Brain microvascular endothelial cell (primary cell): ENCODE data around the gene ERBB4.

ENCODE experiments used
- DNase-seq: peaks from one replicate; pipeline ENCODE4 v3.0.0-alpha.2; 2020
- H3K27ac ChIP-seq: fragments of 250-450 bp; sonication (Bioruptor Pico); 2 replicates; pipeline ENCODE4 v1.5.1; 2020; ENCODE audit warnings: mild to moderate bottlenecking, moderate library complexity
- H3K27me3 ChIP-seq: fragments of 250-450 bp; sonication (Bioruptor Pico); replicated peaks from 2 replicates; pipeline ENCODE4 v1.5.1; 2020; ENCODE audit warnings: mild to moderate bottlenecking
- H3K36me3 ChIP-seq: fragments of 250-450 bp; sonication (Bioruptor Pico); replicated peaks from 2 replicates; pipeline ENCODE4 v1.5.1; 2020; ENCODE audit warnings: mild to moderate bottlenecking
- H3K4me3 ChIP-seq: 2 replicates; pipeline ENCODE4 v1.5.1; 2011; ENCODE audit warnings: low read depth, mild to moderate bottlenecking, control low read depth, low read length, moderate library complexity
- CTCF ChIP-seq: IDR thresholded peaks from 2 replicates; pipeline ENCODE4 v1.5.1; 2011; ENCODE audit warnings: low read depth, mild to moderate bottlenecking, moderate library complexity, low read length, control low read depth, inconsistent platforms; ENCODE audit errors: missing control alignments
- in situ Hi-C: cut with HindIII; loops from 2 replicates; pipeline ENCODE4 v1.10.0; 2017; ENCODE audit warnings: low sequenced_read_pairs, low pct_ligation_motif_present

Gene ERBB4

GRCh38 chr2:211963969-211964368 is 574.6 kb downstream of the ERBB4 start:
- no peaks in the 10 kb centered on the region for H3K27me3 ChIP-seq
- no peak overlapping the region for H3K27ac ChIP-seq
- no peaks in the 10 kb centered on the region for H3K36me3 ChIP-seq
- in situ Hi-C loops: no loop called here
- DNase-seq: no peak
- H3K4me3 ChIP-seq: no peak overlapping the region
- no peak for TF ChIP-seq CTCF

- no peaks in the 10 kb centered on the region for H3K27me3 ChIP-seq
- no peak overlapping the region for H3K4me3 ChIP-seq
- H3K27ac ChIP-seq: no peak overlapping the region
- in situ Hi-C loops: no loop called here
- no peak for TF ChIP-seq CTCF
- DNase-seq: no peak
- H3K36me3 ChIP-seq: no peaks in the 10 kb centered on the region
Observed at GRCh38 chr2:211957799-211958198, 580.8 kb downstream of the ERBB4 start.

GRCh38 chr2:211955648-211956047 is 583.0 kb downstream of the ERBB4 start:
- Histone ChIP-seq H3K27me3 (no peaks in the 10 kb centered on the region), H3K27ac (no peak overlapping the region), H3K36me3 (no peaks in the 10 kb centered on the region), H3K4me3 (no peak overlapping the region)
- TF ChIP-seq CTCF: no peak
- no peak for DNase-seq
- in situ Hi-C loops: no loop called here

- Histone ChIP-seq H3K27me3 (no peaks in the 10 kb centered on the region), H3K27ac (no peak overlapping the region), H3K4me3 (no peak overlapping the region), H3K36me3 (no peaks in the 10 kb centered on the region)
- in situ Hi-C loops: no loop called here
- no peak for DNase-seq
- no peak for TF ChIP-seq CTCF
Observed at GRCh38 chr2:211948932-211949331, 589.7 kb downstream of the ERBB4 start.

- Histone ChIP-seq H3K4me3 (no peak overlapping the region), H3K36me3 (no peaks in the 10 kb centered on the region), H3K27me3 (no peaks in the 10 kb centered on the region), H3K27ac (no peak overlapping the region)
- in situ Hi-C loops: no loop called here
- no peak for DNase-seq
- TF ChIP-seq CTCF: no peak
Observed at GRCh38 chr2:211946960-211947359, 591.6 kb downstream of the ERBB4 start.

GRCh38 chr2:211944572-211944971 is 594.0 kb downstream of the ERBB4 start:
- in situ Hi-C loops: no loop called here
- no peak for TF ChIP-seq CTCF
- H3K27me3 ChIP-seq: no peaks in the 10 kb centered on the region
- no peaks in the 10 kb centered on the region for H3K36me3 ChIP-seq
- no peak overlapping the region for H3K4me3 ChIP-seq
- no peak overlapping the region for H3K27ac ChIP-seq
- no peak for DNase-seq
